Raji (cell line): ENCODE results near the gene CEP57.

Experiments
- POLR2A ChIP-seq: IDR thresholded peaks from 2 replicates; pipeline ENCODE4 v1.6.1; 2011; ENCODE audit warnings: low read depth, low read length, control low read depth; ENCODE audit not compliant: insufficient read depth

The CEP57 gene

DNA sequence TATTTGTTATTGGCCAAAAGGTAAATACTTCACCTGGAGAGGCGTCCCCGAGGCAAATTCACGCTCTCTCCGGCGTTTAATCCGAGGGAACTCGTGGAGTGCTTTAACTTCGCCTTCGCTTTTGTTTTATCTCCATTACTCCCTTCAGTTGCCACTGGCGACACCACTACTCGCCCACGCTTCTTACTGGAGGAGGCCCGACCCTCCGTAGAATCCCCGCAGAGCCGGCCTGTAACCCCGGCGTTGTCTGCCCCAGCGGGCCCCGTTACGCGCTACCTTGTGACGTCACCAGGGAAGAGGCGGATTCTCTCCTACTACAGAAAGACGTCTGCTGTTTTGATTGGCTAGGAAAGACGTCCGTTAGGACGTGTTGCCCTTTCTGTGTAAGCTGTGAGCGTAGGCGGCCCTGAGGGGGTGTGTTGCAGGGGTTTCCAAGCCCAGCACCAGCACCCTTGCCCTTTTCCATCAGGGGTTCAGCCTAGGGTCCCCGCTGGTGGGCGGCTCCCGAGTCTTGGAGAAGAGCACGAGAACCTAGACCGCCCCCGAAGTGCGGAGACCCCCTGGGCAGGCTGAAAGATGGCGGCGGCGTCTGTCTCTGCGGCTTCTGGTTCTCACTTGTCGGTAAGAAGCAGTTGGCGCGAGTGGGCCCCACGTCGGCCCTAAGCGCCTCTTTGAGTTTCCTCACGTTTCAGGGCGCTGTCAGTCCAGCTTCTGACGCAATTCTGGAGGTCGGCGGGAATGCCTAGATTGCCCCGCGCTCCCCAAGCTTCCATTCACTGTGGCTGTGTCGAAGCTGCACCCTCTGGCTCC, at the start of gene CEP57:
Gene CEP57 (plus strand): TSS at position 376 of the 810 bp plus-strand sequence. CDS start 201 bp downstream, at position 577.
- peak; percentile 69 for TF ChIP-seq POLR2A

DNA sequence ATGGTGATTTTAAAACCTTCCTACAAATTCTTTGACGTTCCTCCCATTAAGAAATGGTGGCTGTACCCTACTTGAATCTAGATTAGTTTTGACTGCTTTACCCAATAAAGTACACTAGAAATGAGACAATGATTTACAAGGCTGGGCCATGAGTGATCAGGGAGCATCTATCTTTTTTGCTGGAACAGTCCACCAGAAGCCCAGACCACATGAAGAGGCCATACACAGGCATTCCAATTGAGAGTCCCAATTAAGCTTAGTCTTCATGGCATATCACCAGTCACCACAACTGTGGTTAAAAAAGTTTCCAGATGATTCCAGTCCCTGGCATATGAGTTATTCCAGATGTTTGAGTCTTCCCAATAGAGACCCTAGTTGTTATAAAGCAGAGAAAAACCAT, 40.2 kb upstream of the CEP57 start:
- TF ChIP-seq POLR2A: no peak

DNA sequence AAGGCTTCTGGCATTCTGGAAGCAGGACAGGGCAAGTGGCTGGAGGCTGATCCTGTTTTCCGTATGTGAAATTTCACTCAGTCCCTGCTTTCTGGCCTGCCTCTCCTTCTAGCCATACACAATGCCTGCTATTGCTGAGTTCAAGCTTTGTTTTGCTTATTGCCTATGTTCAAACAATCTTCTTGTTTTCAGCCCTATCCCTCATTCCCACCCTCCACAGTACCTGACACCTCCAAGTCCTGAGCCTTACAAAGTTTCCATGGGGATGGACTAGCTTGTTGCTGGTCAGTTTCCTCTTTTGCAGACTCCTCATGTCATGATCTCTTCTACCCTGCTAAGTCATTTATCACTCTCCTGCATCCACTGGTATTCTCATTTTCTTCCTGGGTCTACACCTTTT, 38.8 kb upstream of the CEP57 start:
- TF ChIP-seq POLR2A: no peak

DNA sequence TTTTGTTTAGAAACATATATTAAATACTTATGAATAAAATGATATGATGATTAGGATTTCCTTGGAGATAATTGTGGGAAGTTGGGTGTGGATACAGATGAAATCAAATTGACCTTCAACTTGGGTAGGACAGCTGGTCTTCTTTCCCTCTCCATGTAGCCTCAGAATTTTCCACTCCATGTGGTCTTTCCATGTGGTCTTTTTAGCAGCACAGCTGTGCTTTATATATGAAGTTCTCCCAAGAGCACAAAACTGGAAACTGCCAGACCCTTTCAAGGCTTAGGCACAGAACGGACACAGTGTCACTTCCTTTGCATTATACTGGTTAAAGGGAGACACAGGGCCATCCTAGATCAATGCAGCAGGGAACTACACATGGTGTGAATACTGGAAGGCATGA, 29.4 kb upstream of the CEP57 start:
- TF ChIP-seq POLR2A: no peak

DNA sequence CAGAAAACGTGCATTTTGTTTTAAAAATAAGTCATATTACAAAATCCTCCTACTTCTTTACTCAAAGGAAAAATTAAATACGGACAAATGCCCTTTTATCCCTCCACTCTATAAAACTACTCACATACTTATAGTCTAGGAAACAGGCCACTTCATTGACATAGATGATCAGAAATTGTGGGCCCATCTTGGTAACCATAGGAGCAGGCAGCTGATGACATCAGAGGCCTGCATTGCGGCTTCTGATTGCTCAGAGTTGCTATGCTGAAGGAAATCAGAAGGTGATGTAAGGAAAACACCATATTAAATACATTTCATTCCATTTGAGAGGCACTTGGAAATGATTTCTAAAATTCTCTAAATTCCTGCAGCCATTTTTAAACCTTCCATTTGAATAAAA, 27.8 kb upstream of the CEP57 start:
- TF ChIP-seq POLR2A: no peak

DNA sequence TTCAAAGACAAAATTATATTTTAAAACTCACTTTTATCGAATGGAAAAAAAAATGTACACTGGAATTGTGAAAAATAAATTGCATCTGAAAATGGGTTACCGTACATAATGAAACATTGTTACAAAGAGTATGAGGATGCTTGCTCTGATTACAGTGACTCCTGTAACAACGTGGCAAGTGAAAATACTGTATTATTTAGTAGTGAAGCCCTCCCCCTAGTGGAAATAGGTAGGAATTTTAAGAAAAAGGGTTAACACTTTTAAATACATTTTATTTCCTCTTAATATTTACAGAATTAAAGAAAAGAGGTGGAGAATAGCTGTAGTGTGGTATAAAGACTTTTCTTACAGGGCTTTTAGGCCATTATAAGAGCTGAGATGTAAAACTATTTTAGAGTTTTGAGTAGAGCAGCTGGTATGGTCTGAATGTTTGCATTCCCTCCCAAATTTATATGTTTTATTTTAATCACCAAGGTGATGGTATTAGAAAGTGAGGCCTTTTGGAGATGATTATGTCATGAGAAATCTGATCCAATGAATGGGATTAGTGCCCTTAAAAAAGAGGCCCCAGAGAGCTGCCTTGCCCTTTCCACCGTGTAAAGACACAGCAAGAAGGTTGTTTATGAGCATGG, 25.9 kb upstream of the CEP57 start:
- TF ChIP-seq POLR2A: no peak

DNA sequence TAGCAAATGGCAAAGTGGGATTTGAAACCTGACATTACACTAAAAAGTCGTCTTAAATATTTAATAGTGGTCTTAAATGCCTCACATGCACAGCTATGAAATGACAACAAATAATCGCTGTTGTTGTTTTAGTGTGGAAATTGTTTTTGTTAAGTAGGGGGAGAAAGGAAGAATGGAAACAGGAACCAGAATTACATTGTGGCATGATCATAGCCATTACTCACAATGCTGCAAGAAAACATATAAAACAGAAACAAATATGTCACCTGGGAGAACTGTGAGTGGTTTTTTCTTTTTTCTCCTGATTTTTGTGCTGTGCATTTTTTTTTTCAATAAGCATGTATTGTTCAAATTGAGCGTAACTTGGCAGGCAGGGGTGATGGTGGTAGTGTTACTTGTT, 23.6 kb upstream of the CEP57 start:
- TF ChIP-seq POLR2A: no peak

DNA sequence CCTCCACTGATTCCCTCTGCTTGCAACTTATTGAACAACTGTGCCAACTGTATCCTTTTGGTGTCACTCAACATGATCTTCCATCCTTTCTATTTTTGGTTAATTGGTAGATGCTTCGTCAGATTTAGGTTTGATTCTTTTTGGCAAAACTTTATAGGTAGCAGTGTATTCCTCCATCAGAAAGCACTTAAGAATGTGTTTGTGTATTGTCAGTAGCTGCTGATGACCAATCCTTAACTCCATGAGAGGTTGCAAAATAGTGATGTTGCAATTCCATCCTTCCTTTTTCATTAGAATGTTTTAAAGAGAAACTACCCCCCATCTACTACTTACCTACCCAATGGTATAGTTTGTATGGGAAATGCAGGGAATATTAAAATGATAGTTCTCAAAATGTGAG, 22.8 kb upstream of the CEP57 start:
- no peak for TF ChIP-seq POLR2A

DNA sequence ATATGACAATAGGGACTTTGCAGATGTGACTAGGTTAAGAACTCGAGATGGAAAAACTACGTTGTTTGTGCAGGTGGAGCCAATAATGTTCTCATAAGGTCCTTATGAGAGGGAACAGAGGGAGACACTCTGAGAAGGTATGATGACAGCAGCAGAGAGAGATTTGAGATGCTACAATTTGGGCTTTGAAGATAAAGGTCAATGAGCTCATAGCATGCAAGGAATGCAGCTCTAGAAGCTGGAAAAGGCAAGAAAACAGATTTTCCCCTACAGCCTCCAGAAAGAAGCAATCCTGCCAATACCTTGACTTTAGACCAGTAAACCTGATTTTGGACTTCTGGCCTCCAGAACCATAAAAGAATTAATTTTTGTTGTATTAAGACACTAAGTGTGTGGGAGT, 21.8 kb upstream of the CEP57 start:
- TF ChIP-seq POLR2A: no peak

DNA sequence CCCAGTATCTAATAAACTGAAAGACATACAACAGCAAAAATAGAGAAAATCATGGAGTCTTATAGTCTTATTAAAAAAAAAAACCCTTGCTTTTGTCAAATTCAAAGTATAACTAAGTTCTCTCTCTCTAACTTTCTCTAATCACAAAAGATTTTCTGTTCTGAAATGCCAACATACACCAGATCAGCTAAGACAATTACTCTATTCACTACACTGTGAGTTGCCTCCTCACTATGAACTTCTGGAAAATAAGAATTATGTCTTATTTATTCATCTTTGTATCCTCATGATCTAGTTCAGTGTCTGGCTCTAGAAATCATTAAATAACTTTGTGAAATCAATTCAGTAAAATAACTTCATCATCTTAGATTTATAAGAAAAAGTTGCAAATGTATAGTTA, 13.4 kb upstream of the CEP57 start:
- no peak for TF ChIP-seq POLR2A

DNA sequence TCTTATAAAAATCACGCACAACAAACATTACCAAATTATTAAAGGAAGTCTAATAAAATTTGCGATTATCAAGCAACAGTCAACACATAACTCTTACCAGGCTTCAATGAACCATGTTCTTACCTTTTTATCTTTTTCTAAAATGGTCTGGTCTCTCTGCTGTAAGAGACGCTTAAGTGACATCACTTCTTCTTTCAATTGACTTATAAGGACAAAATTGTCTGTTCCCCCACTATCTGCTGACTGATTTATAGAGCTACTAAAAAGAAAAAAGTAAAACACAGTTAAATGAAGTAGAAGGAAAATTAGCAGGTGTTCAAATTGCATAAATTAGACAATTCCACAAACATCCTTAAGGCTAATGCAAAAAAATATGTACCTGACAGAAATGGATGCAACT, 11.6 kb upstream of the CEP57 start:
- no peak for TF ChIP-seq POLR2A

DNA sequence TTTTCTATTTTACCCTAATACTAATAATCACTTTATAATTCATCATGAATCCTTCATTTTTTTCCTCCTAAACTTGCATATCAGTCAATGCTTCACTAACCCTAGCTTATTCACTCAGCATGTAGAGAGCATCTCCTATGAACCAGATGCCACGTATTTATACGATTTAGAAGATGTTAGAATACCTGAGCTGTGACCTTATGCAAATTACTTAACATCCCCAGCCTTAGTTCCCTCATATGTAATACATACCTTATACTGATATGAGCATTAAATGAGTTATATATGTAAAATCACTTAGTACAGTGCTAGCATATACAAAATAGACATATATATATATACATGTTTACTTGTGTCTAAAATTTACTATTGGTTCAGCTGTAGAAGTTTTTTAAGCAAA, 9.8 kb upstream of the CEP57 start:
- TF ChIP-seq POLR2A: no peak

DNA sequence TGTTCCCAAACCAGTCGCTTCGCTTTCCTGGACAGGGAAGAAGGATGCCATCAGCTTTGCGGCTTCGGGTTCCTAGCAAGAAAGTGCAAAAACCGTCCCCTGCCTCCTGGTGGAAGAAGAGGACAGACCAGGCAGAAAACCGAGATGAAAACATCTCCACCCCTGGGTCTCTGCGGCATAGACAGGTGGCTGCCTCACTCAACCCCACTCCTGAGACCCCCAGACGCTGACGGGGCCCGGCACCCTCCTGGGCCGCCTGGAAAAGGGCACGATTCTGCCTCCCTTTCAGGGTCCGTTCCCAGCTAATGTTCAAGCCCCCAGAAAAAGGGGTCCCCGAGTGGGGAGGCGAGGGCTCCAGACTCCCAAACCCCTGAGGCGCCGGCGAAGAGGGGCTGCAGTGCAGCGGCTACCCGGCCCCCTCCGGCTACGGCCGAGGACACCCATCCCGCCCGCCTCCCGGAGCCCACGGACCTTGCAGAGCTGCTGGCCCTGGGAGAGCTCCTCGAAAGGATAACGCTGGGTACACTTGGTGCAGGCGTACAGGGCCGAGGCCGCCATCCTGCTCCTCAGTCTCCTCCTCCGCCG, 1.3 kb upstream of the CEP57 start:
- TF ChIP-seq POLR2A: peak; percentile 67; the same call in 1 of the 2 replicates

DNA sequence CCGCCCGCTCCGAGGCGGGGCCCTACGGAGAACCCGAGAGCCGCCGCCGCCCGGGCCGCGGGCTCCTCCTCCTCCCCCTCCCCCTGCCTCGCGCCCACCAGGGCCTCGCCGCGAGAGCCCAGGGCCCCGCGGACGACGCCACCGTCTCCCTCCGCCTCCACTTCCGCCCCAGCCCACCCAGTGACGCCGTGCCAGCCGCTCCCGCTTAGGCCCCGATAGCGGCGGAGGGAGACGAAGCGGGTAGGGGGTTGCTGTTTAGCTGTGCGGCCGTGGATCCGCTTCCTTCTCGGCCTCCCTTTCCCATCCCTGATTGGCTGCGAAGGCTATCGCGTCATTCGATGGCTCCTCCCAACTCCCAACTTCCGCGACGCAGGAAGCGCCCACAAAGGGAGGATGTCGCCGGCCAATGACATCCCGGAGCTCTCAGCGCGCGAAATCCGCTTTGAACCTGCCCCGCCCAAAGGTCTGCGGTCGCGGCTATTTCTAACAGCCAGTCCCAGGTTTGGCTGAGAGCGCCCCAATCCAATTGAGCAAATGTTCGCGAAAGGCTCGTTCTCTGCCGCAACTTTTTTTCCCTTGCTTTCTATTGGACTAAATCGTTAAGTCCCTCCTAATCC, 684 bp upstream of the CEP57 start, which contains the start of gene FAM76B:
Gene FAM76B (minus strand): TSS at position 277 of the 617 bp plus-strand sequence. CDS start 304 bp downstream, outside the sequence.
- TF ChIP-seq POLR2A: peak; percentile 53; the same call in 1 of the 2 replicates

DNA sequence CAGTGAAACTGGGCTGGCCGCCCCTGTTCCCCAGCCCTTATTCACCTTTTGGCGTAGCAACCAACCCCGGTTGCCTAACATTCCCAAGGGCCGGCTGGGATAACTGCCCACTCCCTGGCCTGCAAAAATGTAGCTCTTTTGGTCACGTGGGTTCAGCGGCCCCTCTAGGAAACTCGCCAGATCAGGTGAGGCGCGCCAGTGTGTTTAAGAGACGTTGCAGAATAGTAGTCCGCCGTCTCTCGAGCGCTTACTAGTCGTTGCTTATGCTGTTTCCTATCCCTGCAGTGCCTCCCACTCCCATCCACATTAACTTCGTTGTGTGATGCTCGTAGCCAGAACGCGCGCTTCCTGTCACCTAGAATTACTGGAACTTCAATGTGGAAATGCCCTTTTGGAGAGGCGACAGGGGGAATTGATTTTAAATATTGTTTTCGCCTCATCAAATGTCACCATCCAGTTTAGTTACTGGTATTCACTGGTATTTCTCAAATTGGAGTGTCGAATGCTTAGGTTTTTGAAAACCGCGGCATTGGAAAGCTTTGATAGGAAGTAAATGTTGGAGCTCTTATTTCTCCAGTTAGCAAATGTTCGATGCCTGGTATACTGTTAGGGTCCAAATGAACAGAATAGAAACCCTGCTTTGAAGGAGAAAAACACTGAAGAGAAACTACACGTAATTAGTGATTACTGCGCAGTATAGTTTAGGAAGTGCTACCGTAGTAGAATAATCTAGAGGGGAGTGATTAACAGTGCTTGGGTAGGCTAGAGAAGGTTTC, 823 bp downstream of the CEP57 start:
- TF ChIP-seq POLR2A: no peak
